GM21515 (cell line): Measurements from ENCODE around the gene BCR.

ENCODE experiments used
- ATAC-seq: cut with Tn5 transposase; IDR thresholded peaks from one replicate; pipeline ENCODE4 v1.9.1; 2021; ENCODE audit not compliant: unreplicated experiment

The BCR gene

DNA sequence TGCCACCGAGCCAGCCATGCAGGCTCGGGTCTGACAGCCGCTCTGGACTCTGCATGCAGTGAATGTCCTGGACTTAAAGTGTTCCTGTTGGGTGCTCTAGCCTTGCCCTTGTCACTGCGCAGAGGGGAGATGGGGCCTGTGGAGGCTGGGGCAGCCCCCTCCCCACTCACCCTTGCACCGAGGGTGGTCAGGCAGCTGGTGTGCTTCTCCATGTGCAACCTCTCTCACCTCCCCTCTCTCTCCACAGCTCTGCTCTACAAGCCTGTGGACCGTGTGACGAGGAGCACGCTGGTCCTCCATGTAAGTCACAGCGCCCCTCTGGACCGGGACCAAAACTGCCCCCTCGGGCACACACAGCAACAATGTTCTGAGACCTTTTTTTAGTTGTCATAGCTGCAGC is 92.5 kb downstream of the BCR start:
- no peak for ATAC-seq

DNA sequence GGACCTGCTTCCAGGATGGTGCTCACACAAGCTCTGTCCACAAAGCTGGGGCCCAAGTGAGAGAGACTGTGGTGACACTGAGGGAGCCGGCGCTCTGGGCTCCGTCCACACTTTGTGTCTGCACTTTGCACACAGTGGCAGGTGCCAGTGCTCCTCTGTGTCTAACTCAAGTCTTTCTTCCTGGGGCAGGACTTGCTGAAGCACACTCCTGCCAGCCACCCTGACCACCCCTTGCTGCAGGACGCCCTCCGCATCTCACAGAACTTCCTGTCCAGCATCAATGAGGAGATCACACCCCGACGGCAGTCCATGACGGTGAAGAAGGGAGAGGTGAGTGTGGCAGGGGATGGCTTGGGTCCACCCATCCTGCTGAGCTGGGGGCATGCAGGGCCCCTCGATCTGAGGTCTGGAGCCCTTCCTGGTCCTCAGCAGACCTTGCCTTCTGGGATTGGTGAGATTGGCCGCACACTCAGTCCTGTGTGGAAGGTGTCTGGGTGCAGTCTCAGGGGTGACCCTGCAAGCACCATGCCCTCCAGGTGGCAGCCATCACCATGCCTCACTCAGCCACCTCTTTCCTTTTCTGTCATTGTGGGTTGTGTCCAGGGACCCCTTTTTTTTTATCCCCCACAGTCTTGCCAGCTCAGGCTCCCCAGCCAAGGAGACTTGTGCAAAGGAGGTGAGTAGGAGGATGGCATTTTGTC is 93.3 kb downstream of the BCR start:
- no peak for ATAC-seq

GRCh38 chr22:23274146-23274526 is 93.8 kb downstream of the BCR start:
- ATAC-seq, result no peak

DNA sequence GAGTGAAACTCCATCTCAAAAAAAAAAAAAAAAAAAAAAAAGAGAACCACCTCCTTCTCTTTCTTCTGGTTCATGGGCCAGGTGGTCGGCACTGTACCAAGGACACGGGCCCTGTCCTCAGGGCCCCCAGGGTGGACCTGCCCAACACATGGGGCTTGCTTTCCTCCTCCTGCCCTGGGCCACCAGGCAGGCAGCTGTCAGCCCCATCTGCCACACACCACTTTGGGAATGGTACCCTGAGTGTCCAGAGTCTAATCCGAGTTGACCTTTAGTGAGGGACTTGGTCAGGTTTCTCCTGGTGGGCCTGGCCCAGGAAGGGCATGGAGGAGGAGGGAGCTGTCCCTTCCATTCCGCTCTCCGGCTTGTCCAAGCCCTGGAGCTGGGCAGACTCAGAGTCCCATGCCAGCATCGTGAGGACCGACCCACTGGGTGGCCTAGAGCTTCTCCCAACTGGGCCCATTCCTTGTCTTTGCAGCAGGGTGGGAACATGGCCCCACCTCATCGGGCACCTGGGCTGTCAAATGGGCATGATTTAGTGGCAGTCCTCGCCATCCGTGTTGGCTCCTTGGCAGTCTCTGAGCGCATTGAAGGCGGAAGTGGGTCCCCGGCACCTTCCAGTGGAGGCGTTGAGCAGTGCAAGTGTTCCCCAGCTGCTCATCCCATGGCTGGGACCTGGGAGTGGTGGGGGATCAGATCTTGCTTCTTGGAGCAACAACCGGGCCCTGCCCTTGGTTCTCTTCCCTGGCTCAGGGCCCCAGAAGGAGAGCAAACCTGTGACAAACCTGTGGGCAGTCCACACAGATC is 94.8 kb downstream of the BCR start:
- ATAC-seq, result no peak

DNA sequence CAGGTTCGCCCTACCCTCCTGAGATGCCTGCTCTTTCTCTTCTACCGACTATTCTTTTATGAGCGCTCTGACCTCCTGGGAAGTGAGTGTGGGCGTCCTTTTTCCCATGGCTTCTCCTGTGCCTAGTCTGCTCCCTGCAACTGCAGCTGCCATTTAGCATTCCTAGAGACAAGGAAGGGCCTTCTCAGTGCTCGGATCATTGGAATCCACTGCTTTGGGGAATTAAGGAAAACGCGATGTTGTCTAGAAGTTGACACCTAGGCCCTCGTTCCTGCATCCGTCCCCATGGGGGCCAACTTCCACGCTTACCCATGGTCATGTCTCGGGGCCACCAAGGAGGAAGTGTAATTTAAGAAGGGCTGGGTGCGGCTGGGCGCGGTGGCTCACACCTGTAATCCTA is 95.4 kb downstream of the BCR start:
- no peak for ATAC-seq

DNA sequence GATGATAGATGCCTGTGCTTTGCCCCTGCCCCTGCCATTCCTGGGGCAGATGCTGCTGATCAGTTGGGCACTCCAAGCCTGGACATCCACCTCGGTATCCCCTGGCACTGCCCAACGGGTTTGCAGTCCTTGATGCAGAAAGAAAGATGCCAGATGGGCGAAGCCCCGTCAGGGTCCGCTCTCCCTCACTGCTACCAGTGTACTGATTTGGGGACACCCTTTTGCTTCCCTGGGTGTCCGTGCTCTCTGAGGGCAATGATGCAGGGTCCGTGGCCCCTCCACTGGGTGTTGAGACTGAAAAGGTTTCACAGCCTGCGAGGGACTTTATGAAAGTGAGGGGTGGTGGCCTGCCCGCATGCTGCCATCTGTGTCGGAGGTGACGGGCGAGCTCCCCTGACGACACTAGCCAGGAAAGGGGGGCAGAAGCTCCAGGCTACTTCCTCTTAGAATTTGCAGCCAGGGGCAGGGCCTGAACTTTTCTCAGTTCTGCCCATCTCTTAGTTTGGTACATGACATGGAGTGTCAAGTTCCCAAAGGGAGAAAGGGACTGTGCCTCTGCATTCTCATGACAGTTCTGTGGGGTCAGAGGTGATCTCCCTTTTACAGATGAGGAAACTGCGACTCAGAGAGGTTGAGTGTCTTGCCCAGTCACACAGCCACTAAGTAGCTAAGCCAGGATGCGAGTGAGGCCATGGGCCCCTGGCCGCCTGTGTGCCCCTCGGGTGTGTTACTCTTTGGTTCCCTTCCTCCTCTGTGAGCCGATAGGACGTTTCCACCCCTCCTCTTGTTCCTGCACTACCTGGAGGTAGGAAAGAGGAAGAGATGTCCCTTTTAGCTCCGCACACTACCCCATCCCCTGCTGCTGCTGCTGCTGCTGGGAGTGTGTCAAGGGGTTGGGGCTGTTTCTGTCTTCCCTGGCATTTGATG is 96.6 kb downstream of the BCR start:
- ATAC-seq, result no peak

DNA sequence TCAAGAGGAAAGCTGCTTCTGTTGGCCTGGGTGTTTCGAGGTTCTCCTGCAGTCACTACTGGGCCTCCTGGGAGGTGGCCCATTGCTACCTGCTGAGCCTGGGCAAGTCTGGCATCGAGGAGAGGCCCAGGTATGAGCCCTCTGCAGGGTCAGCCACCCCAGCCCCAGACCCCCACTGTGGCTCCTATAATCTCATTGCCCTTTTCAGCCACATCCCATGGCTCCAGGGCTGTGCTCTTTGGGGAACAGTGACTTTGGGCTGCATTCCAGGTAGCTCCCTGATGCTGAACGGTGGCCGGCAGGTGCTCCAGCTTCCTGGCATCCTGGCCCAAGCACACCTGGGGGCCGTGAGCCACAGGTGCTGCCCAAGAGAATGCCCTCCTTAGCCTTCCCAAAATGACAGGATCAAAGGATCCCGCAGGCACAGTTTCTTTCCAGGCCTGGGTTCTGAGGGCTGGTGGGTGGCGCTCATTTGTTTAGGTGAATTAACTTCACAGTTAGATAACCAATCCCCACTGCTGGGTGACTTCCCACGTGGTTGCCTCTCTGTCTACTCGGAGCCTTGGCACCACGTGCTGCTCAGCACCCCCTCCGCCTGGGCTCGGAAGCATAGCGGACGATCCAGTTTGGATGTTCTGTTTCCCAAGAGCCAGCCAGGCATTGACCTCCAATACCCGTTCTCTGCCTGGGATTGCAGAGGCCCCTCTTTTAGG is 97.4 kb downstream of the BCR start:
- no peak for ATAC-seq

GRCh38 chr22:23278883-23279675 is 98.8 kb downstream of the BCR start:
- ATAC-seq, result no peak

- no peak for ATAC-seq
Observed at GRCh38 chr22:23279781-23280180, 99.5 kb downstream of the BCR start.

GRCh38 chr22:23280356-23281052 is 100.2 kb downstream of the BCR start:
- no peak for ATAC-seq

DNA sequence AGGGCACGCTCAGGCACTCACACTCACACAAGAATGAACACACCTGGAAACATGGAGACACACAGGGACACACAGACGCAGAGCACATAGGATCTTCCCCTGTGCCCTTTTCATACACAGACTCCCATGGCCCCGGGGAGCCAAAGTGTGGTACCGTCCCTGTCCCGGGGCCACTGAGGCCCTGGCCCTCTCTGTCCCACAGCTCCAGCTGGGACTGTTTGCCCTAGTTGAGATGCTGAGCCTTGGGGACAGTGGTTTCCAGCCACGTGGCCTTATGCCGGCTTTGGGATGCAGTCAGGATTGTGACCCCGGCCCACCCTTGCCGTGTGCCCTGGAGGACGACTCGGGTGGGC is 100.7 kb downstream of the BCR start:
- no peak for ATAC-seq

DNA sequence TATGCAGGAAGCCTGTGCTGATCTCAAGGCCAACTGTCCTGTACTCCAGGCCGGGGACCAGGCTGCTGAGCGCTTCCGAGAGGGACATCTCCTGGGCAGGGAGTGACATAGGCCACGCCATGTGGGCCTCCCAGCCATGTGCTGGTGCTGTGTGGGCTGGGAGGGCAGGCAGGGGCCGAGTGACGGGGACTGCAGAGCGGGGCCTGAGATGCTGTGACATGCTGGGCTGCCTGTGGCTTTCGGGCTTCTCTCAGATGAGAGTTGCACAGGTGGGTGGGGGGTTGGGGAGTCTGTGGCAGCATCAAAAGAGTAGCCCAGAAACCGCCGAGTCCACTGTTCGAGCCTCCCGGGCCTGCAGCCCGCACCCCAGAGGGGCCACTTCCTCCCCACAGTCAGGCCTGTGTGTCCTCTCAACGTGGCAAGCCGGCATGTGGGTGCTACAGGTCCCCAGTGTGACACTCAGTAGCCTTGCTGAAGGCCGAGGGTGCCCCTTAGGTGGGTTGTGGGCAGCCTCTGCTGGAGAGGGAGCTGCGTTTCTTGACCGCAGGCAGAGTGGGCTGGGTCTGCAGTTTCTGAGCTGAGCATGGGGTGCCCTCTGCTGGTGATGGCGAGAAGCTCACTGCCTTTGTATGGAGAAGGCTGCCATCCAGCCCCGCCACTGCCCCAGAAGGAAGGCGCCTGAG is 101.2 kb downstream of the BCR start:
- ATAC-seq, result no peak

- no peak for ATAC-seq
Observed at GRCh38 chr22:23282089-23282501, 101.8 kb downstream of the BCR start.

DNA sequence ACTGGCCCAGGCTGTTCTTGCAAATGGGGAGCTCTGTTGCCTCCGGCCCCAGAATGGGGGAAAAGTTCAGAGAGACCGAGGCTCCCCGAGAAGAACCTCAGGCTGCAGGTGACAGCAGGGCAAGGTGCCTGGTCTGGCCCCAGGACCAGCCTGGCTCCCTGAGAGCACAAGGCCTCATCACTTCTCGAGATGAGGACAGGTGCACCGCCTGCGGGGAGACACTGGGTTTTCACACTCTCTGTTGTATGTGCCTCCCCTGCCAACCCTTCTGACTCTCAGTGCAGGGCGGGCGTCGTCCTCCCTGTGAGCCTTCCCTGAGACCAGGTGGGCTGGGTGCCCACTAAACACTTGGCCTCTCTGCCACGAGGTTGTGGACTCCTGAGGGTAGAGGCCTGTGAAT is 102.2 kb downstream of the BCR start:
- ATAC-seq, result no peak

- ATAC-seq, result no peak
Observed at GRCh38 chr22:23282986-23283385, 102.7 kb downstream of the BCR start.

GRCh38 chr22:23283591-23284503 is 103.5 kb downstream of the BCR start:
- no peak for ATAC-seq

GRCh38 chr22:23284504-23285033 is 104.3 kb downstream of the BCR start:
- ATAC-seq, result no peak

DNA sequence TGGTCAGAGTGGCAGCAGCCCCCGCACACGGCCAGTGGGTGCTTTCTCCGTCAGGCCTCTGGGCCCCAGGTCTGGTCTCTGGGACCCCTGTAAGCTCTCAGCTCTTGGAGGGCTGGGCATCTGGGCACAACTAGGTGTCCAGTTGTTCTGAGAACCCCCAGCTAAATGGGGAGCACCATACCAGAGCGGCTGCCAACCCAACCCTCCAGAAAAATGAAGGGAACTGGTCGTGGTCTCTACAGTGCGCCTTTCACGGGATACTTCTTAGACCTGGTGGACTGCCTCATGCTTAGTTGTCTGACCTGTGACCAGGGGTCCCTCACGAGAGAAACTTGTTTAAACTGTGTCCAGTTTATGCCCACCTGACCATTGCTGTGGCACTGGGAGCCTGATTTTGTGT is 104.9 kb downstream of the BCR start:
- no peak for ATAC-seq
